Activated naive CD4-positive, alpha-beta T cell treated with anti-CD3 and anti-CD28 coated beads for 36 hours (primary cell): Measurements from ENCODE around the gene MMP24. TPM values are rescaled to one million over a fixed set of nuclear protein-coding genes. Genes with fewer than 3 reads are reported as not detected.

Source experiments
- CTCF ChIA-PET: fragments of 350-600 bp; sonication (Branson Sonifier 250); formaldehyde crosslinking; loops from one replicate; lab custom pipeline; 2021; ENCODE audit warnings: antibody characterized with exemption; lab: Charles Lee
- DNase-seq: peaks from one replicate; pipeline ENCODE4 v3.0.0-alpha.2; 2020
- H3K27ac Mint-ChIP-seq: one replicate; pipeline ENCODE4 v1.8.0; 2021; ENCODE audit warnings: mild to moderate bottlenecking, mixed read lengths
- H3K27me3 Mint-ChIP-seq: one replicate; pipeline ENCODE4 v1.8.0; 2021; ENCODE audit warnings: low read depth, mixed read lengths
- H3K36me3 Mint-ChIP-seq: one replicate; pipeline ENCODE4 v1.8.0; 2021; ENCODE audit warnings: low read depth, mixed read lengths
- H3K4me1 Mint-ChIP-seq: one replicate; pipeline ENCODE4 v1.8.0; 2021; ENCODE audit warnings: low read depth, mixed read lengths
- H3K4me3 Mint-ChIP-seq: one replicate; pipeline ENCODE4 v1.8.0; 2021; ENCODE audit warnings: mild to moderate bottlenecking, moderate library complexity, mixed read lengths
- H3K9me3 Mint-ChIP-seq: one replicate; pipeline ENCODE4 v1.8.0; 2021; ENCODE audit warnings: mixed read lengths
- intact Hi-C: fragments of 100-400 bp; cut with micrococcal nuclease; formaldehyde crosslinking; loops from one replicate; pipeline ENCODE4 v1.15.1; 2023
- total RNA-seq, 2 experiments: library from RNA; stranded (reverse); gene quantifications; one replicate each; pipeline ENCODE4 v1.2.3, GENCODE V29; 2021

Gene MMP24
- total RNA-seq, 2 experiments from 2014 or later: not detected

DNA sequence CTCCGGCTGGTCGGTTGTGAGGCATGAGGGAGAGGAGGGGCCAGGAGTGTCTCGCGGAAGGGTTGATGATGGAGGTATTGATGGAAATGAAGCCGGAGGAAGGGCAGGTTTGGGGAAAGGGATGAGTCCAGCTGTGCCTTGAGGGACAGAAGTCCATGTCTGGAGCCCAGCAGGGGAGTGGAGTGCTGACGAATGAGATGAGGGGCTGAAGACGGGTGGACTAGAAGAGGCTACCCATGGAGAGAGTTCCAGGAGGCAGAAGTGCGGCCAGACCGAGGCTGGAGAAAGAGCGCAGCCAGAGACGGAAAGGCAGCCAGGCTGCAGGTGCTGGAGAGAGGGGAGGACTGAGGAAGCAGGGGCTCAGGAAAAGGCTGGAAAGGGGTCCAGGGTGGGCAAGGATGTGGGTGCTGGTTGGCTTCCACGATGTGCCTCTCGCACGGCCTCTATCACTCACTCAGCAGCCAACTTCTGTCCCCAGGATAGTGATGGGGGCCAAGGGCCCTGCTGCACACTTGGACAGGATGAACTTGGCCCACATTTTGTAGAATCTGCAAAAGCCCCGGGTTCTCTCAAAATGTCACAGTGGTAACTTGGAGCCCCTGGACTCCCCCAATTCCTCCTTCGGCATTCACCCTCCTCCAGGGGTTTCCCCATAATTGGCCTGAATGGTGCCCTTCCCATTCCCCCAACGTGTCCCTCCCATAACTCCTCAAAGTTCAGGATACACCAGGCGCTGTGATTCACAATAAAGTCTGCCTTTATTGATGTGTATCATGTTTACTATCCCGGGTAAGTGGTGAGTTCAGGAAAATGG is 58.7 kb downstream of the MMP24 start:
- Mint-ChIP-seq H3K4me3 (peak overlapping the region; percentile 84), H3K9me3 (no peaks in the 10 kb centered on the region), H3K4me1 (peaks cover 25% of the 10 kb centered on the region), H3K36me3 (peaks cover 11% of the 10 kb centered on the region), H3K27ac (peak overlapping the region; percentile 88), H3K27me3 (no peaks in the 10 kb centered on the region)
- intact Hi-C loops: loop anchor here (1.0 kb wide), 1 partner anchor 18 kb away; no protein-coding TSS in a partner anchor
- CTCF ChIA-PET: interaction anchor here (1.2 kb wide), 1 partner anchor 44 kb away, joined by 3 read pairs; no protein-coding TSS in a partner anchor
- no peak for DNase-seq

DNA sequence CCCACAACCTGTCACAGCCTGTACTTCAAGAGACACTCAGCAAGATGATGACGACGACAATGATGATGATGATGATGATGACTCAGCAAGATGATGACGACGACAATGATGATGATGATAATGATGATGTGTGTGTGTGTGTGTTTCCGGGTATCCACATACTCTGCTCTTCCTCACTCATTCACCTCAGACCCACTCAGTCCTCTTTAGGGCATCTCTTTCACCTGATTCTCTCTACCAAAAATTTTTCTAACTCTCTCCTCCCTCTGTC is 59.3 kb downstream of the MMP24 start:
- peaks cover 25% of the 10 kb centered on the region for H3K4me1 Mint-ChIP-seq
- no peaks in the 10 kb centered on the region for H3K27me3 Mint-ChIP-seq
- H3K36me3 Mint-ChIP-seq: peaks cover 10% of the 10 kb centered on the region
- no peak for DNase-seq
- H3K9me3 Mint-ChIP-seq: no peaks in the 10 kb centered on the region
- intact Hi-C loops: no loop called here
- peak overlapping the region; percentile 84 for H3K4me3 Mint-ChIP-seq
- CTCF ChIA-PET: no interaction called here
- H3K27ac Mint-ChIP-seq: peak overlapping the region; percentile 10

DNA sequence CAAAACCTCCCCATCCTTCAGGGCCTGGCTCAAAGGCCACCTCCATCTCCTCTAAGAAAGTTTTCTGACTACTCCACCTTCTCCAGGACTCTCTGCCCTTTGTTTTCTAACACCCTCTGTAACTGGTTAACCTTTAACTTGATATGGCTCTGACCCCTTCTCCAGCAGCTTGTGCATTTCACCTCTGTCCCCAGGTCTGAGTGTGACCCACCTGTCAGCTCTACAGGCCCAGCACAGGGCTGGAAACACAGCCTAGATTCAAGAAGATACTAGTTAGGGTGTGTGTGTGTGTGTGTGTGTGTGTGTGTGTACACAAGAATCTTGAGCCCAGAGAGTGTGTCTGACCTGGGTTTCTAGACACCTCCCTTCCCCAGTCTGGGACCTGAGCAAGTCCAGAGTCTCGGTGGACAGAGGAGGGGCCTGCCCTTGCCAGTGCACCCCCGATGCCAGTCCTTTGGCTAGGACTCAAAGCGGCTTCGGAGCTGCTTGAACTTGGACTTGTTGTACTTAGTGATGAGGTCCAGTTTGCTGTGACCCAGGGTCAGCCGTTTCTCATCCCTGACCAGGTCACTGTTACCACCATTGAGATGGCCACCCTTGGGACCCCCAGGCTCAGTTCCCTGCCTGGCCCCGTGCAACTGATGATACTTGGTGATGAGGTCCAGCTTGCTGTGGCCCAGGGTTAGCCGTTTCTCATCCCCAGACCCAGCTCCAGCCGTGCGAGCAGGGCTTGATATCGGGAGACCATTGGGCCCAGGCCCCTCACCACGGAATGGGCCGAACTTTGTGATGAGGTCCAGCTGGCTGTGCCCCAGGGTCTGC is 59.8 kb downstream of the MMP24 start:
- intact Hi-C loops: no loop called here
- Mint-ChIP-seq H3K9me3 (no peaks in the 10 kb centered on the region), H3K36me3 (peaks cover 10% of the 10 kb centered on the region), H3K4me3 (peak overlapping the region; percentile 84), H3K27me3 (no peaks in the 10 kb centered on the region), H3K27ac (peak overlapping the region; percentile 10), H3K4me1 (peaks cover 25% of the 10 kb centered on the region)
- CTCF ChIA-PET: interaction anchor here (0.6 kb wide), 1 partner anchor 255 kb away, joined by 3 read pairs; no protein-coding TSS in a partner anchor
- no peak for DNase-seq

DNA sequence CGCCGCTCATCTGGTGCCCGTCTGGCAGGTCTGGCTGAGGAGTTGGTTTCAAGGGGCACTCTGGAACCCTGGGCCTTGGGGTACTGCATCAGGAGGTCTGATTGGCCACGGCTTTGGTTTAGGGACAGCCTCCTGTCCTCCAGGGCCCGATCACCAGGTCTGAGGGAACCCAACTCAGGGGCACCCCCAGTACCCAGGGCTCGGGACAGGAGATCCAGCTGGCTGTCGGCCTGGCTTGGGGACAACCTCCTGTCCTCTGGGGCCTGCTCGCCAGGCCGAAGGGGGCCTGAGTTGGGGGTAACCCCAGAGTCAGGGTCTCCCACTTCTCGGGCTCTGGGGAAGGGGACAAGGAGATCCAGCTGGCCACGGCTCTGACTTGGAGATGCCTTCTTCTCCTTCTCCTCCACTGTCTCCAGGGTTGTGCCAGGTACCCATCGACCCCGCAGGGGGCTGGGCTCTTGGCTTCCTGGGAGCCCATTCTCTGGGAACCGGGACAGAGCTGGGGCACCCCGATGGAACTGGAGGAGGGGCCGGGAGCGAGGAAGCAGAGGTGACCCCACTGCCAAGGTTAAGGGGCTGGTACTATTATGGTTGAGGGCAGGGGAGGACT is 60.5 kb downstream of the MMP24 start:
- DNase-seq: no peak
- Mint-ChIP-seq H3K4me1 (peaks cover 25% of the 10 kb centered on the region), H3K36me3 (peaks cover 9% of the 10 kb centered on the region), H3K9me3 (no peaks in the 10 kb centered on the region), H3K4me3 (no peak overlapping the region), H3K27me3 (no peaks in the 10 kb centered on the region), H3K27ac (no peak overlapping the region)
- intact Hi-C loops: no loop called here
- CTCF ChIA-PET: interaction anchor here (0.6 kb wide), 1 partner anchor 254 kb away, joined by 3 read pairs; no protein-coding TSS in a partner anchor

DNA sequence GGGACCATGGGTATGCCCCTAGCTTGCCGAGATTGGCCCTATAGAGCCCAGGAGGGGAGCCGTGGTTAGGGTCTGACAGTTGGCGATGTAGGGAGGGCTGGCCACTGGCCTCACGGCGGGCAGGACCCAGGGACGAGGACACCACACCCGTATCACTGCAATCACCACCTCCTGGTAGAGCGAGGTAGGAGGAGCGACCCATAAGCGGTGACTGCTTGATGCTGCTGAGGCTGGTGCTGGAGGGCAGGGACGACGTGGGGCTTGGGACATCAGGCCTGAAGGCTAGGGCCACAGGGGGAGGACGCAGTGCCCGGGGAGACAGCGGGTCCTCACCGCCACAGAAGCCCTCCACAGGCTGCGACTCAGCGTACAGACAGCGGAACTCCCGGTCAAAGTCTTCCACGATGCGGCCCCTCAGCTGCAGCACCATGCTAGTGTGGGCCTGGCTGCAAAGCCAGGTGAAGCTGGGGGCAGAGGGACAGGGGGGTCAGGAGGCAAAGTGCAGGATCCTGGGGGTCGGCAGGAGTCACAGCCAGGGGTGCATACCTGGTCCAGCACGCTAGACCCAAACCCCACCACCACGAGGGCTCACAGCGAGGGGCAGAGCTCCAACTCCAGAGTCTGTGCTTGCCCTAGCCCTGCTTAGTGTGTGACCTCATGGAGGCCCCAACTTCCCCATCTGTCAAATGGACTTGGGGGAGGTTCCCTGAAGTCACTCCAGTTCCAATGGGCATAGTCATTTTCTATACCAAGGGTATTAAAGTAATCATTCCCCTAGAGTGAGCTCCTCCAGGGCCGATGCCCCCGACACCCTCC is 61.2 kb downstream of the MMP24 start:
- H3K36me3 Mint-ChIP-seq: peaks cover 4% of the 10 kb centered on the region
- H3K27me3 Mint-ChIP-seq: no peaks in the 10 kb centered on the region
- H3K4me1 Mint-ChIP-seq: peaks cover 20% of the 10 kb centered on the region
- H3K9me3 Mint-ChIP-seq: no peaks in the 10 kb centered on the region
- CTCF ChIA-PET: interaction anchor here (0.5 to 0.8 kb wide), 2 partner anchors 17 to 104 kb away, joined by 4 to 6 read pairs; no protein-coding TSS in a partner anchor
- H3K27ac Mint-ChIP-seq: no peak overlapping the region
- DNase-seq: no peak
- H3K4me3 Mint-ChIP-seq: no peak overlapping the region
- intact Hi-C loops: no loop called here

DNA sequence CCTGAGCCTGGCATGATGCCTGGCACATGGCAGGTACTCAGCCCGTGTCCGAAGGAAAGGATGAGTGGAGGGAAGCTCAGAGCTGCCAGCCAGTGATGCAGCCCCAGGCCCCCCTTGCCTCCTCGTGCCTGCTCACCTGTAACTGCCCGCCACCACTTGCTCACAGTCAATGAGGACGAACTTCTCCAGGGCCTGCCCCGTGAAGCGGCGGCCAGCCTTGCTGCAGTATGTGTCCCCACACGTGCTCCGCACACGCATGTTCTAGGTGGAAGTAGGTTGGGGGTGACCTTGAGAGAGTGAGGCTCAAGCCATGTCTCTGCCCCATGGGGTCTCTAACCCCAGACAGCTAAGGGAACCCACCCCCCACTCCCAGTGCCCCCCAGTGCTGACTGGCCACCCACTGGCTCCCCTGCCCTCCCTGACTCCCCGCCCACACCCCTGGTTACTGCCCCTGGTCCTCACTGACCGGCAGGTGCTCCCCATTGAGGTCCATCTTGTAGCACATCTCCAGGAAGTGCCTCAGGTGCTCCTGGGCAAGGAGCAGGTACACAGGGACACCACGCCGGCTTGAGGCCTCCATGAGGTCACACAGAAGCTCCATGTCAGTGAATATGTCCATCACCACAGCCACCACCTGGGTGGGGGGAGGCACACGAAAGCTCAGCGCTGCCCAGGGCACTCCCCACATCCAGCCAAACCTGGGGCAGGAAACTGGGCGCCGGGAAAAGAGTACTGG is 62.0 kb downstream of the MMP24 start:
- intact Hi-C loops: no loop called here
- Mint-ChIP-seq H3K27ac (no peak overlapping the region), H3K4me1 (peaks cover 17% of the 10 kb centered on the region), H3K36me3 (peaks cover under 1% of the 10 kb centered on the region), H3K4me3 (no peak overlapping the region), H3K9me3 (no peaks in the 10 kb centered on the region), H3K27me3 (no peaks in the 10 kb centered on the region)
- CTCF ChIA-PET: interaction anchor here (0.5 to 1.7 kb wide), 4 partner anchors 14 to 839 kb away, joined by 3 to 6 read pairs (median 4); no protein-coding TSS in a partner anchor
- no peak for DNase-seq

DNA sequence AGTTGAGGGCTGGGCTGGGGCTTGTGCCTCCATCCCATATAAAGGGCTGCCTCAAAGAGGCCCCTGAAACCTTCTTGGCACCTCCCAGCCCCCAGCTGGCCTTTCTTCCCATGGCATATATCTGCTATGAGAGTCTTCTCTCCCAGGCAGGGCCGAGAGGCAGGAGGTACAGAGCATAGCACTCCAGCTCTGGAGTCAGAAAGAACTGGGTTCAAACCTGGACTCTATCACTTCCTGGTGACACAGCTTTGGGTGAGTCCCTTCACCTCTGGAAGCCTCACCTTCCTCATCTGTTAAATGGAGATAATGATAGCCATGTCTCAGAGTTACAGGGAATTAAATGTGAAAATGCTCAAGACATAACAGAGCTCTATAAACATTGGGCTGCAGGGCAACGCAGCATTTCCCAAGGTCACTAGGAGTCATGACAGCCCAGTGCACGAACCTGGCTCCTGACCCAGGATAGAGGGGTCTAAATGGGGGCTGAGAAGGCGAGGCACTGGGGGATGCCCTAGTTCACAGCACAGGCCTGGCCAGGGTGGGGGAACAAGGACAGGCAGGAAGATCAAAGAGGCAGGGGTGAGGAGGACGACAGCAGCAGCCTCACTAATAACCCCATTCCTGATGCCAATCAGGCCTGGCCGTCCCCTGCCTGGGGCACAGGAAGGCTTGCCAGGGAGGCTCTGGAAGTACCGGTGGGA is 63.8 kb downstream of the MMP24 start:
- CTCF ChIA-PET: interaction anchor here (1.0 to 1.7 kb wide), 2 partner anchors 12 to 166 kb away, joined by 3 to 5 read pairs; no protein-coding TSS in a partner anchor
- no peaks in the 10 kb centered on the region for H3K27me3 Mint-ChIP-seq
- no peak for DNase-seq
- H3K4me1 Mint-ChIP-seq: peaks cover 7% of the 10 kb centered on the region
- H3K9me3 Mint-ChIP-seq: no peaks in the 10 kb centered on the region
- H3K36me3 Mint-ChIP-seq: no peaks in the 10 kb centered on the region
- H3K27ac Mint-ChIP-seq: no peak overlapping the region
- no peak overlapping the region for H3K4me3 Mint-ChIP-seq
- intact Hi-C loops: no loop called here

DNA sequence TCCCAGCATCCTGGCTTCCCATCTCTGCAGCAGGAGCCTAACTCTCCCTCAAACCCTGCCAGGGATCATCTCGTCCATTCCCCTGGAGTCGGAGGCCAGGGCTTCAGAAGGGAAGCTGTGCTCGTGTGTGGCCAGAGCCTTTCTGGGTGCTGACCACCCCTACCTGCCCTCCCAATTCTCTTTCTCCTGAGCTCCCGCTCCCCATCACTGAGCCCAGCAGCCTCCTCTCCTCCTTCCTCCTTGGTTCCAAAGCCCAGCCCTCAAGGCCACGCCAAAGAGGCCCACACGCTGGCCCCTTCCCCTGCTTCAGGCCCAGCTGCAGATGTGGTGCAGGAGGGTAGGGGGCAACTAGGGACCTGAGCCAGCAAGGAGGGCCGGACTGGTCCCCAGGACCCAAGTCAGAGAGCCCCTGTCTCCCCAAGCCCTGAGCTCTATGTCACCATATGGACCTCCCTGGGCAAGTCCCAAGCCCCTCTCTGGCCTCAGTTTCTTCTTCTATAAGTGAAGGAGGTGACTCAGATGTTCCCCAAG is 64.5 kb downstream of the MMP24 start:
- Mint-ChIP-seq H3K4me3 (no peak overlapping the region), H3K9me3 (no peaks in the 10 kb centered on the region), H3K27me3 (no peaks in the 10 kb centered on the region), H3K4me1 (peaks cover 2% of the 10 kb centered on the region), H3K36me3 (no peaks in the 10 kb centered on the region), H3K27ac (no peak overlapping the region)
- no peak for DNase-seq
- intact Hi-C loops: no loop called here
- CTCF ChIA-PET: no interaction called here

DNA sequence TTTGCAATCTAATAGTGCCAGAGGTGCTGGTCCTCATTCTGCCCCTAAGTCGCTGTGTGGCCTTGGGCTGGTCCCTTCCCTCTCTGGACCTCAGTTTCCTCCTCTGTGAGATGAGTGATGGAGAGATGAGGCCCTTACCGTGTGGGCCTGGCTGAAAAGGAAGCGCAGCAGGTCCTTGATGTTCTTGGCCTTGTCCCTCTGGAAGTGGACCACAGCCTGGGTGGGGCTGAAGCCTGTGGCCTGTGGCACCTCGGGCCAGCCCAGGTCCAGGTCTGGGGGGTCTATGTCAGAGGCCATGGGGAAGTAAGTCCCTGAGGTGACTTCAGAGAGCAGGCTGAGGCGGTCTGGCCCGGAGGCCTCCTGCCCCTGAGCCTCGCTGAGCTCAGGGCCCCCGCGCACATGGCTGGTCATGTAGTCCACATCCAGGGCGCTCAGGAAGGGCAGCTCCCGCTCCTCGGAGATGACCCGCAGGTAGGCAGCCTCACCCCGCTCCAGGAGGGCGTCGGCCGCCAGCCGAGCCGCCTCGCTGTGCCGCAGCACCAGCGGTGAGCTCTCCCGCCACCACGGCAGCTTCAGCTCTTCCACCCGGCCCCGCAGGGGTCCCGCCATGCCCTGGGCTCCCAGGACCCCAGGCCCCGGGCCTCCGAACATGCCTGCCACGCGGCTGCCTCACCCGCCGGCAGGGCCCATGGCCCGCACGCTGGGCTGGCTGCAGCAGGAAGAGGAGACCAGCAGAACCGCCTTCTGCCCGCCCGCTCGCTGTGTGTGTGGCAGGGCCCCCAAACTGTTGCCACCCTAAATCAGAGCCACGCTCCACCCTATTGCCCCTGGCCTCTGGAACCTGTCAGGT is 65.4 kb downstream of the MMP24 start, which contains the start of gene FAM83C:
FAM83C (minus strand) TSS at position 772 of the 850 bp plus-strand sequence; CDS start at position 651, 121 bp downstream.
- Mint-ChIP-seq H3K27me3 (no peaks in the 10 kb centered on the region), H3K4me1 (no peaks in the 10 kb centered on the region), H3K27ac (no peak within 1 kb of the TSS), H3K36me3 (no peaks in the 10 kb centered on the region), H3K9me3 (no peaks in the 10 kb centered on the region), H3K4me3 (no peak within 1 kb of the TSS)
- DNase-seq: no peak
- CTCF ChIA-PET: no interaction called here
- intact Hi-C loops: no loop called here
